Gastrocnemius medialis (tissue), 4 donors: Measurements from ENCODE around the gene TSR3. TPM values are rescaled to one million over a fixed set of nuclear protein-coding genes. Genes with fewer than 3 reads are reported as not detected.

ENCODE experiments used
- ATAC-seq, 2 donors: fragments of 150-250 bp; one replicate each; pipeline ENCODE4 v1.9.1; 2016
- DNase-seq, 2 donors: peaks; one replicate each; pipeline ENCODE4 v3.0.0-alpha.2; 2019
- H3K27ac ChIP-seq, 4 donors: fragments of 200-600 bp; sonication (generic); 1 replicate in 1 of 4; 2 replicates in 3 of 4; pipeline ENCODE4 v1.5.1; 2016 to 2018; ENCODE audit warnings: mild to moderate bottlenecking in 2 of 4, moderate library complexity in 1 of 4
- H3K27me3 ChIP-seq, 3 donors: fragments of 200-600 bp; sonication (generic) in 2 of 3; 1 replicate in 1 of 3; 2 replicates in 2 of 3; pipeline versions ENCODE4 v1.5.1 to v1.6.0; 2016 to 2019; ENCODE audit warnings: mild to moderate bottlenecking in 1 of 3, moderate library complexity in 1 of 3
- H3K36me3 ChIP-seq, 2 donors: fragments of 200-600 bp; sonication (generic) in 1 of 2; one replicate each; pipeline ENCODE4 v1.5.1; 2017 to 2018
- H3K4me1 ChIP-seq, 2 donors: fragments of 200-600 bp; sonication (generic) in 1 of 2; one replicate each; pipeline ENCODE4 v1.5.1; 2016 to 2017; ENCODE audit warnings: mild to moderate bottlenecking in 2 of 2
- H3K4me3 ChIP-seq, 4 donors: fragments of 200-600 bp; sonication (generic) in 3 of 4; 1 replicate in 1 of 4; 2 replicates in 3 of 4; pipeline ENCODE4 v1.5.1; 2016 to 2019; ENCODE audit warnings: mild to moderate bottlenecking in 2 of 4
- H3K9me3 ChIP-seq, 3 donors: fragments of 200-600 bp; sonication (generic) in 2 of 3; 1 replicate in 1 of 3; 2 replicates in 2 of 3; pipeline ENCODE4 v1.5.1; 2016 to 2019
- POLR2A ChIP-seq, 2 donors: fragments of 450-650 bp; IDR thresholded peaks; one replicate each; pipeline ENCODE4 v1.6.1; 2017; ENCODE audit warnings: antibody characterized with exemption in 2 of 2, mild to moderate bottlenecking in 2 of 2, moderate library complexity in 2 of 2
- in situ Hi-C, 4 donors: fragments of 200-750 bp; cut with MboI; loops; one replicate each; pipeline versions ENCODE4 v1.15.0 to v1.8.0; 2017; ENCODE audit warnings: low sequenced_read_pairs in 4 of 4
- intact Hi-C: fragments of 100-400 bp; cut with DNase I; formaldehyde crosslinking; loops from one replicate; pipeline ENCODE4 v1.15.1; 2023; ENCODE audit warnings: low total_unique reads
- total RNA-seq, 4 donors: library from RNA; depleted of rRNA; stranded (reverse); fragments of >200 nt; gene quantifications; one replicate each; pipeline versions ENCODE4 v1.1.0 to v1.2.3, GENCODE V29; 2016
- TF ChIP-seq, protein P1 (sequence below), 5 experiments: fragments of 450-650 bp in 3 of 5; fragments of 200-600 bp in 2 of 5; sonication (generic) in 2 of 5; IDR thresholded peaks in 4 of 5; conservative IDR thresholded peaks in 1 of 5; 1 replicate in 4 of 5; 2 replicates in 1 of 5; pipeline ENCODE4 v1.5.1; 2016 to 2019; ENCODE audit warnings: antibody characterized with exemption in 5 of 5, mild to moderate bottlenecking in 3 of 5, moderate library complexity in 3 of 5

Gene TSR3
- total RNA-seq, 4 donors from 2014 or later = 63.3 to 103 (median 72.4) TPM

- DNase-seq (no peak), ATAC-seq (no peak)
- Histone ChIP-seq H3K27ac (peak overlapping the region in 3 of 4 donors; percentile 51 to 98 (median 56)), H3K36me3 (peaks cover 0 to 37% of the 10 kb centered on the region in 2 donors), H3K9me3 (no peaks in the 10 kb centered on the region), H3K27me3 (no peaks in the 10 kb centered on the region), H3K4me1 (peaks cover 30 to 44% of the 10 kb centered on the region in 2 donors), H3K4me3 (no peak overlapping the region)
- TF ChIP-seq POLR2A (IDR thresholded peaks at IDR 0.05) = no peak
- TF ChIP-seq, protein P1, sequence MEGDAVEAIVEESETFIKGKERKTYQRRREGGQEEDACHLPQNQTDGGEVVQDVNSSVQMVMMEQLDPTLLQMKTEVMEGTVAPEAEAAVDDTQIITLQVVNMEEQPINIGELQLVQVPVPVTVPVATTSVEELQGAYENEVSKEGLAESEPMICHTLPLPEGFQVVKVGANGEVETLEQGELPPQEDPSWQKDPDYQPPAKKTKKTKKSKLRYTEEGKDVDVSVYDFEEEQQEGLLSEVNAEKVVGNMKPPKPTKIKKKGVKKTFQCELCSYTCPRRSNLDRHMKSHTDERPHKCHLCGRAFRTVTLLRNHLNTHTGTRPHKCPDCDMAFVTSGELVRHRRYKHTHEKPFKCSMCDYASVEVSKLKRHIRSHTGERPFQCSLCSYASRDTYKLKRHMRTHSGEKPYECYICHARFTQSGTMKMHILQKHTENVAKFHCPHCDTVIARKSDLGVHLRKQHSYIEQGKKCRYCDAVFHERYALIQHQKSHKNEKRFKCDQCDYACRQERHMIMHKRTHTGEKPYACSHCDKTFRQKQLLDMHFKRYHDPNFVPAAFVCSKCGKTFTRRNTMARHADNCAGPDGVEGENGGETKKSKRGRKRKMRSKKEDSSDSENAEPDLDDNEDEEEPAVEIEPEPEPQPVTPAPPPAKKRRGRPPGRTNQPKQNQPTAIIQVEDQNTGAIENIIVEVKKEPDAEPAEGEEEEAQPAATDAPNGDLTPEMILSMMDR (IDR thresholded peaks at IDR 0.05 in 4 of 5, conservative IDR thresholded peaks at IDR 0.05 in 1 of 5) = no peak
- in situ Hi-C loops = no loop called here
- intact Hi-C loops = no loop called here
These were observed 39.2 kb downstream of the TSR3 start for GRCh38 chr16:1312467-1312816.

GRCh38 chr16:1311738-1312466, 39.8 kb downstream of the TSR3 start:
- Histone ChIP-seq H3K9me3 (no peaks in the 10 kb centered on the region), H3K27ac (peak overlapping the region; percentile 51 to 99 (median 77)), H3K4me3 (peak overlapping the region; percentile 67 to 95 (median 76)), H3K4me1 (peaks cover 30 to 44% of the 10 kb centered on the region in 2 donors), H3K27me3 (no peaks in the 10 kb centered on the region), H3K36me3 (peaks cover 0 to 31% of the 10 kb centered on the region in 2 donors)
- in situ Hi-C loops = no loop called here
- DNase-seq (no peak), ATAC-seq (no peak)
- intact Hi-C loops = no loop called here
- no peak for TF ChIP-seq POLR2A (IDR thresholded peaks at IDR 0.05)
- TF ChIP-seq, protein P1 (IDR thresholded peaks at IDR 0.05 in 4 of 5, conservative IDR thresholded peaks at IDR 0.05 in 1 of 5) = no peak

- TF ChIP-seq, protein P1 (IDR thresholded peaks at IDR 0.05 in 4 of 5, conservative IDR thresholded peaks at IDR 0.05 in 1 of 5) = no peak
- TF ChIP-seq POLR2A (IDR thresholded peaks at IDR 0.05) = no peak
- intact Hi-C loops = no loop called here
- H3K27me3 ChIP-seq = no peaks in the 10 kb centered on the region
- H3K27ac ChIP-seq = peak overlapping the region; percentile 51 to 99 (median 77)
- ATAC-seq = no peak
- H3K4me1 ChIP-seq = peaks cover 30 to 44% of the 10 kb centered on the region in 2 donors
- peaks cover 0 to 25% of the 10 kb centered on the region in 2 donors for H3K36me3 ChIP-seq
- H3K4me3 ChIP-seq = peak overlapping the region; percentile 67 to 95 (median 76)
- DNase-seq = no peak
- no peaks in the 10 kb centered on the region for H3K9me3 ChIP-seq
- in situ Hi-C loops = no loop called here
These were observed 40.4 kb downstream of the TSR3 start for GRCh38 chr16:1311212-1311737.

- Histone ChIP-seq H3K4me1 (peaks cover 30 to 44% of the 10 kb centered on the region in 2 donors), H3K27me3 (no peaks in the 10 kb centered on the region), H3K9me3 (no peaks in the 10 kb centered on the region), H3K27ac (peak overlapping the region in 3 of 4 donors; percentile 77 to 99 (median 98)), H3K4me3 (peak overlapping the region; percentile 67 to 95 (median 76)), H3K36me3 (peaks cover 0 to 21% of the 10 kb centered on the region in 2 donors)
- intact Hi-C loops = no loop called here
- no peak for ATAC-seq
- no peak for DNase-seq
- in situ Hi-C loops = no loop called here
- TF ChIP-seq, protein P1 (IDR thresholded peaks at IDR 0.05 in 4 of 5, conservative IDR thresholded peaks at IDR 0.05 in 1 of 5) = no peak
- no peak for TF ChIP-seq POLR2A (IDR thresholded peaks at IDR 0.05)
These were observed 40.9 kb downstream of the TSR3 start for GRCh38 chr16:1310832-1311200.
